Thymus (tissue), 11 donors: ENCODE measurements around the gene CACNA2D4. TPM values are rescaled to one million over a fixed set of nuclear protein-coding genes. Genes with fewer than 3 reads are reported as not detected.

Source experiments
- DNase-seq, 9 donors: peaks; one replicate each; pipeline ENCODE4 v3.0.0-alpha.2; 2013; ENCODE audit warnings: low spot score in 9 of 9, low read depth in 6 of 9, missing footprints in 1 of 9
- H3K27ac ChIP-seq, 2 donors: one replicate each; pipeline ENCODE4 v1.5.1; 2013; ENCODE audit warnings: control low read depth in 1 of 2, low read depth in 1 of 2, low read length in 1 of 2, mild to moderate bottlenecking in 1 of 2, moderate library complexity in 1 of 2
- H3K27me3 ChIP-seq, 2 donors: one replicate each; pipeline ENCODE4 v1.5.1; 2013; ENCODE audit warnings: low read length in 1 of 2; ENCODE audit not compliant: control insufficient read depth in 2 of 2, insufficient read depth in 1 of 2
- H3K36me3 ChIP-seq, 2 donors: one replicate each; pipeline ENCODE4 v1.5.1; 2013; ENCODE audit warnings: low read length in 1 of 2, mild to moderate bottlenecking in 1 of 2, moderate library complexity in 1 of 2; ENCODE audit not compliant: control insufficient read depth in 2 of 2, insufficient read depth in 2 of 2
- H3K4me1 ChIP-seq, 2 donors: one replicate each; pipeline ENCODE4 v1.5.1; 2013; ENCODE audit warnings: low read length in 2 of 2; ENCODE audit not compliant: control insufficient read depth in 2 of 2, insufficient read depth in 2 of 2
- H3K4me3 ChIP-seq, 2 donors: one replicate each; pipeline ENCODE4 v1.5.1; 2013; ENCODE audit warnings: low read length in 2 of 2, control low read depth in 1 of 2, mild to moderate bottlenecking in 1 of 2
- H3K9me3 ChIP-seq, 2 donors: one replicate each; pipeline ENCODE4 v1.5.1; 2013; ENCODE audit warnings: low read length in 1 of 2, mild to moderate bottlenecking in 1 of 2; ENCODE audit not compliant: control insufficient read depth in 2 of 2, insufficient read depth in 1 of 2
- WGBS: extraction: QIAGEN DNeasy Blood & Tissue Kit; methylation state at CpG from one replicate; pipeline ENCODE4 v1.1.7; 2013; 5-methylcytosine and 5-hydroxymethylcytosine counted together
- polyA plus RNA-seq: library from polyadenylated mRNA; stranded (reverse); fragments of 200-250 nt; gene quantifications from one replicate; pipeline ENCODE4 v1.2.3, GENCODE V29; 2013
- total RNA-seq: library from RNA; stranded (reverse); fragments of 120-200 nt; gene quantifications from one replicate; pipeline ENCODE4 v1.2.4, GENCODE V29; 2013
- donor health status: healthy.

Gene CACNA2D4
- total and polyA plus RNA-seq, 2 donors: 4.9 to 5.1 TPM

DNA sequence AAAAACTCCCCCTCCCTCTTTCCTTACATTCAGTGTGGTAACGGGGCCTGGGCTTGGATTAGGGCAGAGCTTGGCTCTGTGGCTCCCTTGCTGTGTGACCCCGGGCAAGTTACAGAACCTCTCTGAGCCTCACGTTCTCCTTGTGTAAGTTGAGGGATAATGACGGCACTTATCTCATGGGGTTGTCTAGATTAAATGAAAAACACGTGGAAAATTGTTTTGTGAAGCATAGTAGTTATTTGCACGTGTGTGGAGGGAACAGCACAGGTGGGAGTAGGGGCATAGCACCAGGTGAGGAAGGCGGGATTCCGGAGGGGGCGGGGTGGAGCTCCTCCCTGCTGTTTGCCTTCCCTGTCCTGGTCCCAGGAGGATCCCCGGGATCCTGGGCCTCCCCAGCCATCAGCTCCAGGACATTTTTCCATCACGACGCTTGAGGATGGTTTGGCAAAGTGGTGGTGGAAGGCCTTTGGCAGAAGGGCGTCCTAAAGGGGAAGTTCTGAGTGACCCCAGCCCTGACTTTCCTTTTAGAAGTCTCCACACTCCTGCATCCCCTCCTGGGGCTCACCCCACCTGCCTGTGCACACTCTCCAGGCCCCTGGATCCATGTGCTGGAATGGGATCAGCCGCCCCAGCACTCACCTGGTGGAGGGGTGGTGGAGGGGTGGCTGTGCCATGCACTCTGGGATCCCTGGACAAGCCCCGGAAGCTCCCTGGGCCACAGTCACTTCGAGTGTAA lies 75.4 kb downstream of the CACNA2D4 start:
- no peak for DNase-seq
- Histone ChIP-seq H3K4me3 (no peak overlapping the region), H3K36me3 (no peaks in the 10 kb centered on the region), H3K27me3 (peaks cover 0 to 2% of the 10 kb centered on the region in 2 donors), H3K4me1 (peaks cover 0 to 8% of the 10 kb centered on the region in 2 donors), H3K27ac (no peak overlapping the region), H3K9me3 (no peaks in the 10 kb centered on the region)
- 95% methylated on average over 16 of the region's 16 CpGs for WGBS

DNA sequence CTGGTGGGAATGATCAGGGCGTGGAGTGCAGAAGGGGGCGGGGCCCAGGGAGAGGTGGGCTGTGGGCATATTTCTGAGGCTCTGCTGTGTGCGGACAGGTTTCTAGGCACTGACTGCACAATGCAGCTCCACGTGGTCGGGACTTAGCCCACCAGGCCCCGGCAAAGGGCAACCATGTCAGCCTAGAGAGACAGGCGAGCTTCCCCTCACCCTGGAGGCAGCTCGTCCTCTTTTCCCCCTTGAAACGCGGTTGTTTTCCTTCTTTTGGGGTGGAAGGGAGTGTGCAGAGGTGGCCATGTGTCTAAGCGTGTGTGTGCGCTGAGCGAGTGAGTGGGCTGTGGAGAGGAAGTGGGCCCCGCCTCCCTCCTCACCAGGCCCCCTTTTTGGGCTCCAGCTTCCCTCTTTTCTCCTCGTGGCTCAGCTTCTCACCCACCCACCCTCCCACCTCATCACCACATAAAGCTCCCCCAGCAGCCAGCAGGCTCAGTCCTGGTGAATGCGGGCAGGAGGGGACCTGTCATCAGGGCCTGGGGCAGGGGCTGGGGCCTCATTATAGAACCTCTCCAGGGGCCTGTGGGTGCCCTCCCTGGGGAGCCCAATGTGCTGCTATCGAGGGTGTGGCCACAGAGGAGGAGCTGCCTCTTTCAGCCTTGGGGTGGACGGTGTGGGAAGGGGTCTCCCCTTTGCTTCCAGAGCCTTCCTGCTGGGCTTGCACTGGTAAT lies 76.1 kb downstream of the CACNA2D4 start:
- Histone ChIP-seq H3K4me3 (no peak overlapping the region), H3K27me3 (peaks cover 0 to 2% of the 10 kb centered on the region in 2 donors), H3K27ac (no peak overlapping the region), H3K36me3 (no peaks in the 10 kb centered on the region), H3K9me3 (no peaks in the 10 kb centered on the region), H3K4me1 (peaks cover 0 to 8% of the 10 kb centered on the region in 2 donors)
- 51% methylated on average over 18 of the region's 18 CpGs for WGBS
- DNase-seq: peak in 1 of 9 donors; percentile 20

- Histone ChIP-seq H3K4me1 (peaks cover 0 to 8% of the 10 kb centered on the region in 2 donors), H3K4me3 (no peak overlapping the region), H3K27ac (no peak overlapping the region), H3K9me3 (no peaks in the 10 kb centered on the region), H3K36me3 (no peaks in the 10 kb centered on the region), H3K27me3 (peaks cover 0 to 2% of the 10 kb centered on the region in 2 donors)
- WGBS: 95% methylated on average over 13 of the region's 13 CpGs
- no peak for DNase-seq
Measured at GRCh38 chr12:1841586-1842182, 76.8 kb downstream of the CACNA2D4 start.

DNA sequence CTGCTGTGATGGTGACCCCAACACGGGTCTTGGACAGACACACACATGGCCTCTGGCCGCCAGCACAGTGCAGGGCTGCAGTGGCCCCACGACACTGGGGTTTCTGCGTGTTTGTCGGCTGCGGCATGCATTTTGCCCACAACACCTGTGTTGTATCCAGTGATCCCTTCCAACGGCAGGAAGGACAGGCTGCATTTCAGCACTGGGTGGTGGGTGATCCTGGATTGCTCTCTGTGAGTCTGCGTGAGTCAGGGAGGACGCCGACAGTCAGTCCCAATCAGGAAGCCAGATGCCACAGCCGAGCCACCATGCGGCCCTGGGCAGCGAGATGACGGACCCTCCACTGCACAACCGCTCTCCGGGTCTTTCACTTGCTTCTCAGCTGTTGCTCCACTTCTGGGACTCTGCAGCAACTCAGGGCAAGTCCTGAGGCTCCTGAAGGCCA lies 77.4 kb downstream of the CACNA2D4 start:
- Histone ChIP-seq H3K36me3 (no peaks in the 10 kb centered on the region), H3K27ac (no peak overlapping the region), H3K4me3 (no peak overlapping the region), H3K27me3 (peaks cover 0 to 2% of the 10 kb centered on the region in 2 donors), H3K4me1 (peaks cover 0 to 8% of the 10 kb centered on the region in 2 donors), H3K9me3 (no peaks in the 10 kb centered on the region)
- WGBS: 97% methylated on average over 16 of the region's 16 CpGs
- DNase-seq: no peak

- WGBS: 77% methylated on average over 24 of the region's 24 CpGs
- DNase-seq: no peak
Measured at GRCh38 chr12:1839956-1840951, 78.2 kb downstream of the CACNA2D4 start.

GRCh38 chr12:1839464-1839863 lies 79.0 kb downstream of the CACNA2D4 start:
- Histone ChIP-seq H3K27me3 (peaks cover 0 to 2% of the 10 kb centered on the region in 2 donors), H3K36me3 (no peaks in the 10 kb centered on the region), H3K4me1 (peaks cover 0 to 8% of the 10 kb centered on the region in 2 donors), H3K9me3 (no peaks in the 10 kb centered on the region), H3K4me3 (no peak overlapping the region), H3K27ac (no peak overlapping the region)
- WGBS: 97% methylated on average over 10 of the region's 10 CpGs
- no peak for DNase-seq

More at GRCh38 chr12:1839956-1840951, 78.2 kb downstream of the CACNA2D4 start:
- Histone ChIP-seq H3K36me3 (no peaks in the 10 kb centered on the region), H3K4me3 (no peak overlapping the region), H3K27me3 (peaks cover 0 to 2% of the 10 kb centered on the region in 2 donors), H3K27ac (no peak overlapping the region), H3K9me3 (no peaks in the 10 kb centered on the region), H3K4me1 (peaks cover 0 to 8% of the 10 kb centered on the region in 2 donors)

- Histone ChIP-seq H3K27ac (no peak overlapping the region), H3K27me3 (peaks cover 0 to 5% of the 10 kb centered on the region in 2 donors), H3K4me1 (peaks cover 0 to 8% of the 10 kb centered on the region in 2 donors), H3K4me3 (no peak overlapping the region), H3K9me3 (no peaks in the 10 kb centered on the region), H3K36me3 (no peaks in the 10 kb centered on the region)
- DNase-seq: no peak
- WGBS: 97% methylated on average over 15 of the region's 15 CpGs
Measured at GRCh38 chr12:1838994-1839365, 79.5 kb downstream of the CACNA2D4 start.

- Histone ChIP-seq H3K4me1 (peaks cover 0 to 8% of the 10 kb centered on the region in 2 donors), H3K36me3 (no peaks in the 10 kb centered on the region), H3K9me3 (no peaks in the 10 kb centered on the region), H3K27me3 (peaks cover 0 to 9% of the 10 kb centered on the region in 2 donors), H3K4me3 (no peak overlapping the region), H3K27ac (no peak overlapping the region)
- WGBS: 92% methylated on average over 26 of the region's 26 CpGs
- no peak for DNase-seq
Measured at GRCh38 chr12:1838205-1838993, 80.1 kb downstream of the CACNA2D4 start.
